SJSA1 (cell line): ENCODE measurements around the gene DDX23. TPM values are rescaled to one million over a fixed set of nuclear protein-coding genes. Genes with fewer than 3 reads are reported as not detected.
"Not testable (repeated sequence)": the region's sequence is repeated elsewhere in the genome, so short reads cannot be mapped to it uniquely, and the experiment has no call there.

Source experiments
- DNase-seq, 2 experiments: peaks; one replicate each; pipeline ENCODE4 v3.0.0-alpha.2; 2015 to 2020; ENCODE audit warnings: low spot score in 2 of 2, low read depth in 1 of 2
- H3K27ac ChIP-seq: fragments of 250-450 bp; sonication (Bioruptor Pico); 2 replicates; pipeline ENCODE4 v1.5.1; 2020; ENCODE audit warnings: mild to moderate bottlenecking, moderate library complexity
- H3K27me3 ChIP-seq: fragments of 250-450 bp; sonication (Bioruptor Pico); replicated peaks from 2 replicates; pipeline ENCODE4 v1.5.1; 2020; ENCODE audit warnings: mild to moderate bottlenecking, moderate library complexity
- H3K36me3 ChIP-seq: fragments of 250-450 bp; sonication (Bioruptor Pico); 2 replicates; pipeline ENCODE4 v1.5.1; 2020; ENCODE audit warnings: mild to moderate bottlenecking
- H3K4me1 ChIP-seq: fragments of 250-450 bp; sonication (Bioruptor Pico); replicated peaks from 2 replicates; pipeline ENCODE4 v1.6.1; 2021; ENCODE audit warnings: mild to moderate bottlenecking
- H3K4me3 ChIP-seq: fragments of 250-450 bp; sonication (Bioruptor Pico); 2 replicates; pipeline ENCODE4 v1.5.1; 2020; ENCODE audit warnings: mild to moderate bottlenecking
- H3K9me3 ChIP-seq: fragments of 250-450 bp; sonication (Bioruptor Pico); replicated peaks from 2 replicates; pipeline ENCODE4 v1.5.1; 2020; ENCODE audit warnings: mild to moderate bottlenecking
- total RNA-seq: library from RNA; depleted of rRNA; stranded (reverse); fragments of >200 nt; shearing (Covaris generic); gene quantifications from 2 replicates; pipeline ENCODE4 v1.2.3, GENCODE V29; 2014

The DDX23 gene
- total RNA-seq, 1 experiment from 2014 or later: 77.1 TPM

DNA sequence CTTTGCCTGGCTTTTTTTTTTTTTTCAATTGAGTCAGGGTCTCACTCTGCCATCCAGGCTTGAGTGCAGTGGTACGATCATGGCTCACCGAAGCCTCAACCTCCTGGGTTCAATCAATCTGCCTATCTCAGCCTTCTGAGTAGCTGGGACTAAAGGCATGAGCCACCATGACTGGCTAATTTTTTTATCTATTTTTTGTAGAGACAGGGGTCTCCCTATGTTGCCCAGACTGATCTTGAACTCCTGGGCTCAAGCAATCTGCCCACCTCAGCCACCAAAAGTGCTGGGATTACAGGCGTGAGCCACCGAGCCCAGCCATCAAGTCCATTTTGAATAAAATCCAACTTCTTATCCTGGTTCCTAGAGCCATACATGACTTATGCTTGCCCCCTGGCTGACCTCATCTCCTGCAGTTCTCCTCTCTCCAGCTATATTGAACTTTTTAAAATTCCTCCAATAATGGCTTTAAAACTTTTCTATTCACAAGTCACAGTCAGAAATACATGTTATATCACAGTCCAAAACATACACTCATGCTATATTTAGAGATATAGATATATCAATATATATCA is 24.1 kb upstream of the DDX23 start:
- H3K27ac ChIP-seq: no peak overlapping the region
- no peak overlapping the region for H3K4me3 ChIP-seq
- no peaks in the 10 kb centered on the region for H3K36me3 ChIP-seq
- H3K27me3 ChIP-seq: no peaks in the 10 kb centered on the region
- no peak for DNase-seq
- H3K4me1 ChIP-seq: no peaks in the 10 kb centered on the region; the same call in 1 of the 2 replicates
- no peaks in the 10 kb centered on the region for H3K9me3 ChIP-seq

DNA sequence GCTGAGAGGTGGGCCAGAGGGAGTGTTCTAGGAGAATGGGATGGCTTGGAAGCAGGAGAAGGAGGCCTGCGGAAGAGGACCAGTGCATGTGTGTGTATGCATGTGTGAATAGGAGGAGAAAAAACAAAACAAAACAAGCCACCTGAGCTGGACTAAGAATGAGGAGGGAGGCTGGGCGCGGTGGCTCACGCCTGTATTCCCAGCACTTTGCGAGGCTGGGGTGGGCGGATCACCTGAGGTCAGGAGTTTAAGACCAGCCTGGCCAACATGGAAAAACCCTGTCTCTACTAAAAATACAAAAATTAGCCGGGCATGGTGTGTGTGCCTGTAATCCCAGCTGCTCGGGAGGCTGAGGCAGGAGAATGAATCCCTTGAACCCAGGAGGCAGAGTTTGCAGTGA is 21.6 kb upstream of the DDX23 start:
- H3K36me3 ChIP-seq, H3K27ac ChIP-seq, DNase-seq, H3K4me1 ChIP-seq, H3K9me3 ChIP-seq, H3K4me3 ChIP-seq, H3K27me3 ChIP-seq: not testable (repeated sequence)

DNA sequence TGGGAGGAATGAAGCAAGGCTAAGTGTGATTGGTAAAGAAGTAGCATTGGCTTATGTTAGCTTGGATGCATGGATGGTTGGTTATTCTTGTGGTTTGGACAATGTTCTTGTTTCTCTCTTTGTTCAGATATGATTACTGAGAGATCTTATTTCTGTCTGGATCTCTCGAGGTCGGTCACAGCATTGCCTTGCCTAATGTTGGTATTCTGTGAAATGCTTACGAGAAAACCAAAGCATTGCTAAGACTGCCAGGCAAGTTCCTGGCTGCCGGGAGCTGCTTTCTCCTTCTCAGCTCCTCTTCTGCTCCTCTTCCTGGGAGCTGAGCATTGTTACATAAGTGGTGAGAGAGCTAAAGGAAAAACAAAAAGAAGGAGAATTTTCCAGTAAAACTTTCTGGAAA is 21.1 kb upstream of the DDX23 start:
- H3K27ac ChIP-seq: no peak overlapping the region
- no peaks in the 10 kb centered on the region for H3K9me3 ChIP-seq
- no peak overlapping the region for H3K4me3 ChIP-seq
- H3K36me3 ChIP-seq: no peaks in the 10 kb centered on the region
- no peaks in the 10 kb centered on the region for H3K27me3 ChIP-seq
- no peak for DNase-seq
- H3K4me1 ChIP-seq: no peaks in the 10 kb centered on the region

DNA sequence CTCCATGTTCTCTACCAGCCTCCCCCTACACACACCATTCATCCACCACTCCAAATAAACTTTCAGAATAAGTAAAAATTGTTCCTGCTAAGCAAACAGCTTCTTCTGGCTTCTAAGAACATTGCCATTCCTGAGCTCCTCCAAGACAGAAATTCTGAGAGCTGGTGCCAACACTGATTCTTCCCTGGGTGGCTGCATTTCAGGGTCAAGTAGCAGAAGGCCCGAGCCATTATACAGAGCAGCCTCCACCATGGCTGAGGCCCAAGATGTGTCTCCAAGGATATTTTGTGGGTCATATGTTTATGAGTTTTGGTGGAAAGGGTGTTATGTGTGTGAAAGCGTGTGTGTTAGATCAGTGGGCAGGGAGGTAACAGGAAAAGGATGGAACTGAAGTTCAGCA is 17.2 kb upstream of the DDX23 start:
- H3K36me3 ChIP-seq: no peaks in the 10 kb centered on the region
- H3K4me1 ChIP-seq: peaks cover 6% of the 10 kb centered on the region
- peaks cover 9% of the 10 kb centered on the region for H3K27me3 ChIP-seq
- no peak overlapping the region for H3K4me3 ChIP-seq
- no peak for DNase-seq
- no peaks in the 10 kb centered on the region for H3K9me3 ChIP-seq
- H3K27ac ChIP-seq: no peak overlapping the region

DNA sequence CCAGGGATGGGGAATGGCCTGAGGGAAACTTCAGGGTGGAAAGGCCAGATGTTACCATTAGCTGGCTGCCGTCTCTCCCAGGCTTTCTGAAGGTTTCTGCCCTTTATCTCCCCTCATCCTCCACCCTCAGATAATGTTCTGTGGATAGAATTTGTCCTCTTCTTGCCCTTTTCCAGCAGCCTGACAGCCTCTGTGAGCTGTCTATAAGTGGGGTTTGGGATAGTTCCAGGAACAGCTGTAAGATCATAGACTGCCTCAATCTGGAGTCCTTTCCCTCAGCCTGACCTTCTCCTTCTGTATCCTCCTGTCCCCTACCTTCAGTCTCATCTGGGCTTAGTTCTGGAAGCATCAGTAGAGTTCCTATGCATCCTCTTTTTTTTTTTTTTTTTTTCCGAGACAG is 16.5 kb upstream of the DDX23 start:
- Histone ChIP-seq H3K9me3 (no peaks in the 10 kb centered on the region), H3K27ac (no peak overlapping the region), H3K36me3 (no peaks in the 10 kb centered on the region), H3K4me1 (peaks cover 6% of the 10 kb centered on the region), H3K27me3 (peaks cover 14% of the 10 kb centered on the region), H3K4me3 (no peak overlapping the region)
- DNase-seq: no peak

DNA sequence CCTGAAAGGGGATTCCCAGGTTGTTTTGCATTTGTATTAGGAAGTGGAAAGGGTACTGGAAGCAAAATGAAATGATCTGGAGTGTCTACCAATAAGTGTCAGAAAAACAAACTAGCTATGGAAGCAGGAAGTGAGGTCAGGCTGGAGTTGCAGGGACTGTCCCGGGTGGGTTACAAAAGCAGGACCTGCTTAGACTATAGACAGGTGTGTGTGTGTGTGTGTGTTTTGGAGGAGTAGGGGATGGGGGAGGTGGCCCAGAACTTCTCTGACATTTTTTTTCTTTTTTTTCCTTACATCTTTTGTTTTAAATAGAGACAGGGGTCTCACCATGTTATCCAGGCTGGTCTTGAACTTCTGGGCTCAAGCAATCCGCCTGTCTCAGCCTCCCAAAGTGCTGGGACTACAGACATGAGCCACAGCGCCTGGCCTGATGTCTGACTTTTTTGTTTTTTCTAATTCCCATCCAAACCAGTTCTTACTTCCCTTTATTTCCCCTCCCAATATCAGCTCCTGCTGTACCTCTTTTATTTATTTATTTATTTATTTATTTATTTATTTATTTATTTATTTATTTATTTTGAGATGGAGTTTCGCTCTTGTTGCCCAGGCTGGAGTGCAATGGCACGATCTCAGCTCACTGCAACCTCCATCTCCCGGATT is 14.2 kb upstream of the DDX23 start:
- H3K36me3 ChIP-seq: no peaks in the 10 kb centered on the region
- H3K9me3 ChIP-seq: no peaks in the 10 kb centered on the region
- DNase-seq: no peak
- H3K27ac ChIP-seq: no peak overlapping the region
- H3K4me3 ChIP-seq: peak overlapping the region; percentile 39
- H3K4me1 ChIP-seq: peaks cover 6% of the 10 kb centered on the region
- peaks cover 14% of the 10 kb centered on the region for H3K27me3 ChIP-seq

DNA sequence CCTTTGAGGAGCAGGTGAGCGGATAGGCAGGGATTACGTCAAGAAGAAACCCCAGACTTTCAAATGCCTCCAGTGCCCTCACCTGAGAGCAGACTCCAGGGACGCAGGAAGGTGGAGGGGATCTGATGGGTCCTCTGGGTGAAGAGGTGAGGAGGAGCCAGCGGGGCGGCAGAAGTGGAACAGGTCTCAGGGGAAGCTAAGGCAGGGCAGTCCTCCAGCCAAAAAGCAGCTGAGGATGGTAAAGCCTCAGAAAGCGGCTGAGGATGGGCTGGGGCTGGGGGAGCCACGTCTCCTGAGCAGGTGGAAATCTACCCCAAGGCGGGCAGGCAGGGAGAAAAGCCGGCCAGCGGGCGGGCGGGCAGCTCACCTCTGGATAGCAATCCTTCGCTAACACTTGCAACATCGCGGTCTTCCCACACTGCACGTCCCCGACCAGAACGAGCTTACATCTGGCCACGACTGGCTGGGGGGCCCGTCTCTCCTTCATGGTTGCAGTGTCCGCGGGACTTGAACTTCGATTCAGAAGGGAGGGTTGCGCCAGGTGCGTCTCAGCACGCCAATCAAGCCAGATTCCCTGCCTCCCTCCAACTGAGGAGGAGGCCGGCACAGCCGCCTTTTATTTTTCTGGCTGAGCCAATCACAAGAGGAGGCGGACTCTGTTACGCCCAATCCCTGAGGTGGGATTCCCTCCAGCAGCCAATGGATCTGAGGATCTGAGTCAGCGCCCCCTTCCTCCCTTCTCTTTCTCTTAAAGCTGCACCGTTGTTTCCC is 13.5 kb upstream of the DDX23 start, which contains the start of gene RND1:
TSS of gene RND1 (minus strand) at position 590 of the 771 bp plus-strand sequence. CDS start at position 487, 103 bp downstream.
- H3K27ac ChIP-seq: no peak within 1 kb of the TSS
- DNase-seq: peak; percentile 82 to 83
- peak within 1 kb of the TSS; percentile 39 for H3K4me3 ChIP-seq
- H3K27me3 ChIP-seq: peaks cover 14% of the 10 kb centered on the region
- no peaks in the 10 kb centered on the region for H3K36me3 ChIP-seq
- no peaks in the 10 kb centered on the region for H3K9me3 ChIP-seq
- peaks cover 6% of the 10 kb centered on the region for H3K4me1 ChIP-seq

DNA sequence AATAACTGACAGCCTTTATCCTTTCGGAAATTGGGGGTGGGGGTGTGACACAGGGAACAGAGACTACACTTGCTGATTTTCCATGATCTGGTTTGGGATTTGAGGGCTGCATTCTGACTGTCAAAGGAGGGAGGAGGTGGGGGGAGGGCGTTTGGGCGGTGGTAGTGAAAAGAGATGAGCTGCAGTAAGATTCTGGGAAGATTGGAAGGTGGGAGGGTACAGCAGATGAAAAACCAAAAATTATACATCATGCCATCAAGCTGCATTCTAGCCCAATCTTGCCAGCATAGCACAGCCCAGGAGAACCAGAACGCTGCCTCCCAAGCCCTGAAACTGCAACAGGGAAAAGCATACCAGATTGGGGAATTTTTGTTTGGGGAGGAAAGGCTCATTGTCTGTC is 11.3 kb upstream of the DDX23 start:
- DNase-seq: no peak
- peaks cover 14% of the 10 kb centered on the region for H3K27me3 ChIP-seq
- no peaks in the 10 kb centered on the region for H3K9me3 ChIP-seq
- H3K27ac ChIP-seq: no peak overlapping the region
- H3K4me3 ChIP-seq: no peak overlapping the region
- no peaks in the 10 kb centered on the region for H3K36me3 ChIP-seq
- peaks cover 6% of the 10 kb centered on the region for H3K4me1 ChIP-seq

DNA sequence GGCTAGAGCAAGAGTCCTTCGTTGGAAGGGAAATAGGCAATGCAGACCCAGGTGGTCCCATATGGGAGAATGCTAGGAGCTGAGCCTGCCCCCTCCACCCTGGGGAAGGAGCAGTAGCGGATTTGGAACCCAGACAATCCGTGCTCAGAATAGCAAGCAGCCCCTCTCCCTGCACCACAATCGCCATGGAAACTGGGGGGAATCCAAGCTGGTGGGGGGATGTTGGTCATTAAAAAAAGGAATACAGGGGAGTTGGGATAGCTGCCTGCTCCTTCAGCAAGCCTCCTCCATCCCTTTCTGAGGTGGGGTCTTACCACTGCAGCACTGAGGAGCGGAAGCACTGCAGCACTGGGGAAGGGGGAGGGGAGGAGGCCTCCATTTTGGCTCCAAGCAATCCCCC is 10.8 kb upstream of the DDX23 start:
- DNase-seq: no peak
- Histone ChIP-seq H3K9me3 (no peaks in the 10 kb centered on the region), H3K27ac (no peak overlapping the region), H3K36me3 (no peaks in the 10 kb centered on the region), H3K4me1 (peaks cover 6% of the 10 kb centered on the region), H3K4me3 (no peak overlapping the region), H3K27me3 (peaks cover 14% of the 10 kb centered on the region)

DNA sequence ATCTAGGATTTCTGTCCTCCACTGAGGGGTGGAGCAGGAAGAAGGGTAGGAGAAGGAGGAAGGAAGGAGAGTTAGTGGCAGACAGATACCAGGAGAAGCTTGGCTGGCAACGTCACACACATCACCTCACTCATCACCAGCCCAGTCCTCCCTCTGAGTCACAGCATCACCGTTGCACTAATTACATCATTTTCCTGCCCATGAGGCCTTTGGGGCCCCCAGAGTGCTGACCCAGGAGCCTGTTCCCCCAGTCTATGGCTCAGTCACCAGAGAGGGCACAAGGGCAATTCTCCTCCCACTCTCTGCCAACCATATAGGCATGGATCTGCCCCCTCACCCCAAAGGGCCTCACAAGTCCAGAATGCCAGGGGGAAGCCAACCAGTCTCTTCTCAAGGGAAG is 9.1 kb upstream of the DDX23 start:
- Histone ChIP-seq H3K4me3 (no peak overlapping the region), H3K27ac (no peak overlapping the region), H3K9me3 (no peaks in the 10 kb centered on the region), H3K4me1 (peaks cover 6% of the 10 kb centered on the region), H3K36me3 (no peaks in the 10 kb centered on the region), H3K27me3 (peaks cover 14% of the 10 kb centered on the region)
- no peak for DNase-seq

DNA sequence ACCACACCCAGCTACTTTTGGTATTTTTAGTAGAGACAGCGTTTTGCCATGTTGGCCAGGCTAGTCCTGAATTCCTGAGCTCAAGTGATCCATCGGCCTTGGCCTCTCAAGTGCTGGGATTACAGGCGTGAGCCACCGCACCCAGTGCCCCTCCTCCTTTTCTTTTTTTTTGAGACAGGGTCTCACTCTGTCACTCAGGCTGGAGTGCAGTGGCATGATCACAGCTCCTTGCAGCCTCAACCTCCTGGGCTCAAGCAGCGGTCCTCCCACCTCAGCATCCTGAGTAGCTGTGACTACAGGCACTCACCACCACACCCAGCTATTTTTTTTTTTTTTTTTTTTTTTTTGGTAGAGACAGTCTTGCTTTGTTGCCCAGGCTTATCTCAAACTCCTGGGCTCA is 8.3 kb upstream of the DDX23 start:
- H3K27me3 ChIP-seq: peaks cover 11% of the 10 kb centered on the region
- H3K27ac ChIP-seq, DNase-seq: not testable (repeated sequence)

DNA sequence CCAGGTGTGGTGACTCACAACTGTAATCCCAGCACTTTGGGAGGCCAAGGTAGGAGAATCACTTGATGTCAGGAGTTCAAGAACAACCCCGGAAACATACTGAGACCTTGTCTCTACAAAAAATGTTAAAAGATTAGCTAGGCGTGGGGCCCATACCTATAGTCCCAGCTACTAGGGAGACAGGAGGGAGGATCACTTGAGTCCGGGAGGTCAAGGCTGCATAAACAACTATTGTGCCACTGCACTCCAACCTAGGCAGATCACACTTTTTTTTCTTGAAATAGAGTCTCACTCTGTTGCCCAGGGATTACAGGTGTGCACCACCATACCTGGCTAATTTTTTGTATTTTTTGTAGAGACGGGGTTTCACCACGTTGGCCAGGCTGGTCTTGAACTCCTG is 7.6 kb upstream of the DDX23 start:
- Histone ChIP-seq H3K9me3 (no peaks in the 10 kb centered on the region), H3K27ac (no peak overlapping the region), H3K4me1 (no peaks in the 10 kb centered on the region), H3K4me3 (no peak overlapping the region), H3K36me3 (no peaks in the 10 kb centered on the region), H3K27me3 (peaks cover 5% of the 10 kb centered on the region)
- no peak for DNase-seq

More for the DNA sequence above, 8.3 kb upstream of the DDX23 start:
- not testable (repeated sequence) for H3K4me1 ChIP-seq, H3K4me3 ChIP-seq, H3K9me3 ChIP-seq, H3K36me3 ChIP-seq

DNA sequence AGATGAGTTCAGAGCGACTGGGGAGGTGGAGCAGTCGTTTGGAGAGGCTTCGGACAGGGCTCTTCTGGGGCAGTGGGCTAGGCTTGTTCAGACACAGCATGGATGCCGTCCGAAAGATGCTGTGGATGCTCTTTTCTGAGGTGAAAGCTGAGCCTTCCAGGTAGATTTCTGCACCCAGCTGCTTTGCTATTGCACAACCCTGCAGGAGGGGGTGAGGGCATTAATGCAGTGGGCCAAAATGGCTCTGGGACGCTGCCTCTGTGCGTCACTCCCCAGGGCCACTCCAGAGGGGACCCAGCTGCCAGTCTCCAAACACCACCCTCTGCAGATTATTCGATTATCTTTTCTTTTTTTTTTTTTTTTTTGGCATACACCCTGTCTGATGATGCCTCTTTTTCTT is 6.1 kb upstream of the DDX23 start:
- H3K36me3 ChIP-seq: no peaks in the 10 kb centered on the region
- no peaks in the 10 kb centered on the region for H3K9me3 ChIP-seq
- peaks cover 1% of the 10 kb centered on the region for H3K4me1 ChIP-seq
- no peaks in the 10 kb centered on the region for H3K27me3 ChIP-seq
- H3K4me3 ChIP-seq: no peak overlapping the region
- H3K27ac ChIP-seq: no peak overlapping the region
- no peak for DNase-seq

DNA sequence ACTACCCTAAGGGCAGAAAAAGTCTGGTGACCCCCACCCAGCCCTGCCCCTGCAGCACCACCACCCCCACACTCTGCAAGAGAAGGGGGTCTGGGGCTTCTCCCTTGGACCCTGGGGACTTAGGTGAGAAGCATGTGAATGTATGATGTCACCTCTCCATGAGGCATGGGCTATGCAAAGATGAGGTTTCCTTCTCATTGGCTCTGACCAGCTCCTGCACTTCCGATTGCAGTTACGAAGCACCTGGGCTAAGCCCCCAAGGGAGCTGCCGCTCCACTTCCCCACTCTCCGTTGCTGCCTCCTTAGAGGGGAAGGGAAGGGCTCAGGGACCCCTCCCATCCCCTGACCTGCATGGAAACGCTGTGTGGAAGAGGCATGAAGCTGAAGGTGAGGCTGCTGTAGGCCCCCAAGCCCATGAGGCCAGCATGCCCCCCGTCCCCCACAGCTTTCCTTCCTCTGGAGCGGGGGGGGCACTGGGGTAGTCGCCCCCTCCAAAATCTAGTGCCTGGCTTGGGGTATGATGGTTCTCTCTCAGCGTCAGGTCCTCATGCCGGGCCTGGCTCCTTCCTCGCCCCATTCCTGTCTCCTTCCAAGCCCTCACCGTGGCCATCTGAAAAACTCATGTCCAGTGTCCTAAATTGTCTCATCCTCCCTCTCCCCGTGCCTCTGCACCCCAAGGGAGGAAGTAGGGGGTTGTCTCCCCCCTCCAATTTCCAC is 5.5 kb upstream of the DDX23 start:
- Histone ChIP-seq H3K36me3 (no peaks in the 10 kb centered on the region), H3K4me1 (peaks cover 7% of the 10 kb centered on the region)
- no peak for DNase-seq

More for the DNA sequence above, 5.5 kb upstream of the DDX23 start:
- Histone ChIP-seq H3K27me3 (no peaks in the 10 kb centered on the region), H3K27ac (no peak overlapping the region), H3K4me3 (no peak overlapping the region), H3K9me3 (no peaks in the 10 kb centered on the region)
